GM21528 (cell line): ENCODE measurements around the gene RRP1B.
"Not testable (repeated sequence)": the region's sequence is repeated elsewhere in the genome, so short reads cannot be mapped to it uniquely, and the experiment has no call there.

ENCODE experiments used
- ATAC-seq: cut with Tn5 transposase; IDR thresholded peaks from one replicate; pipeline ENCODE4 v1.9.1; 2021; ENCODE audit warnings: mild to moderate bottlenecking, moderate library complexity; ENCODE audit not compliant: unreplicated experiment, low FRiP score

RRP1B gene

GRCh38 chr21:43696214-43696613 is 36.9 kb downstream of the RRP1B start:
- no peak for ATAC-seq

- ATAC-seq = no peak
These were observed 38.6 kb downstream of the RRP1B start for GRCh38 chr21:43697758-43698643.

- ATAC-seq = not testable (repeated sequence)
These were observed 40.1 kb downstream of the RRP1B start for GRCh38 chr21:43699492-43699777.

GRCh38 chr21:43699933-43700599 is 40.7 kb downstream of the RRP1B start:
- no peak for ATAC-seq

- no peak for ATAC-seq
These were observed 42.8 kb downstream of the RRP1B start for GRCh38 chr21:43701936-43702784.

GRCh38 chr21:43702785-43703034 is 43.4 kb downstream of the RRP1B start:
- no peak for ATAC-seq

- no peak for ATAC-seq
These were observed 43.9 kb downstream of the RRP1B start for GRCh38 chr21:43703035-43703880.

- no peak for ATAC-seq
These were observed 48.1 kb downstream of the RRP1B start for GRCh38 chr21:43707462-43707861.

- ATAC-seq = no peak
These were observed 49.5 kb downstream of the RRP1B start for GRCh38 chr21:43708745-43709381.

- ATAC-seq = no peak
These were observed 53.0 kb downstream of the RRP1B start for GRCh38 chr21:43712268-43712942.

GRCh38 chr21:43713123-43713522 is 53.8 kb downstream of the RRP1B start:
- ATAC-seq = not testable (repeated sequence)

GRCh38 chr21:43716376-43717165 is 57.2 kb downstream of the RRP1B start:
- ATAC-seq = no peak

GRCh38 chr21:43717166-43717853 is 58.0 kb downstream of the RRP1B start:
- ATAC-seq = no peak

GRCh38 chr21:43717967-43718871 is 58.9 kb downstream of the RRP1B start:
- no peak for ATAC-seq

GRCh38 chr21:43718872-43719747 is 59.8 kb downstream of the RRP1B start, which contains the start of gene PDXK:
Gene PDXK, plus strand, starts transcription at chr21:43719129. Its CDS starts 166 bp downstream, at chr21:43719295.
- peak; percentile 51 for ATAC-seq
